A673 (cell line): Measurements from ENCODE around the gene FAM110D. TPM values are rescaled to one million over a fixed set of nuclear protein-coding genes. Genes with fewer than 3 reads are reported as not detected.

ENCODE experiments used
- BruUV-seq: library from RNA; stranded (reverse); fragments of 400-500 nt; replicated peaks from 2 replicates; lab custom pipeline; 2021; lab: Mats Ljungman, UMichigan
- CTCF ChIA-PET: fragments of 300-600 bp; sonication (Branson Sonifier 250); formaldehyde crosslinking; loops from one replicate; lab custom pipeline; 2022; ENCODE audit warnings: antibody characterized with exemption; lab: Charles Lee
- POLR2A ChIA-PET: fragments of 300-600 bp; sonication (Branson Sonifier 250); formaldehyde crosslinking; loops from one replicate; lab custom pipeline; 2022; ENCODE audit warnings: antibody characterized with exemption; ENCODE audit not compliant: low non-redundant PET; lab: Charles Lee
- DNase-seq: peaks from one replicate; pipeline ENCODE4 v3.0.0-alpha.2; 2015; ENCODE audit warnings: low spot score
- H3K27ac ChIP-seq: fragments of 200-600 bp; sonication (generic); 2 replicates; pipeline ENCODE4 v1.5.1; 2016; ENCODE audit warnings: mixed run types, low read depth, mild to moderate bottlenecking, mixed read lengths, antibody characterized with exemption, low read length; ENCODE audit not compliant: poor library complexity, severe bottlenecking
- H3K27me3 ChIP-seq: fragments of 200-600 bp; sonication (generic); replicated peaks from 2 replicates; pipeline ENCODE4 v1.6.1; 2017; ENCODE audit warnings: mixed run types, low read depth, mild to moderate bottlenecking, mixed read lengths, antibody characterized with exemption, low read length; ENCODE audit not compliant: insufficient read depth, poor library complexity
- H3K36me3 ChIP-seq: fragments of 200-600 bp; sonication (generic); 2 replicates; pipeline ENCODE4 v1.6.1; 2016; ENCODE audit warnings: mixed run types, mild to moderate bottlenecking, mixed read lengths, antibody characterized with exemption, low read length; ENCODE audit not compliant: insufficient read depth, poor library complexity, severe bottlenecking
- H3K4me1 ChIP-seq: fragments of 200-600 bp; sonication (generic); 2 replicates; pipeline ENCODE4 v1.6.1; 2017; ENCODE audit warnings: mixed run types, mild to moderate bottlenecking, mixed read lengths, antibody characterized with exemption, low read length; ENCODE audit not compliant: insufficient read depth, poor library complexity, severe bottlenecking
- H3K4me3 ChIP-seq: fragments of 200-600 bp; sonication (generic); 2 replicates; pipeline ENCODE4 v1.5.1; 2016; ENCODE audit warnings: low read depth, mixed run types, mild to moderate bottlenecking, mixed read lengths, low read length; ENCODE audit not compliant: poor library complexity, severe bottlenecking
- H3K9me3 ChIP-seq: fragments of 200-600 bp; sonication (generic); 2 replicates; pipeline ENCODE4 v1.6.1; 2016; ENCODE audit warnings: mixed run types, low read depth, mild to moderate bottlenecking, mixed read lengths, antibody characterized with exemption, low read length; ENCODE audit not compliant: poor library complexity, severe bottlenecking
- CTCF ChIP-seq: fragments of 300-800, 200-600 bp; sonication (generic); conservative IDR thresholded peaks from 2 replicates; pipeline ENCODE4 v1.5.1; 2017; ENCODE audit warnings: low read depth, mild to moderate bottlenecking, antibody characterized with exemption, low read length, moderate library complexity, mixed read lengths
- EZH2 ChIP-seq: fragments of 200-600 bp; sonication (generic); IDR thresholded peaks from 2 replicates; pipeline ENCODE4 v1.6.1; 2017; ENCODE audit warnings: borderline replicate concordance, low read depth, mild to moderate bottlenecking, mixed read lengths, antibody characterized with exemption, low read length; ENCODE audit not compliant: poor library complexity, severe bottlenecking
- intact Hi-C: fragments of 100-400 bp; cut with micrococcal nuclease; formaldehyde crosslinking; loops from one replicate; pipeline ENCODE4 v1.10.0; 2022; ENCODE audit not compliant: unreplicated experiment
- total RNA-seq: library from RNA; stranded (reverse); gene quantifications from 2 replicates; pipeline ENCODE4 v1.2.3, GENCODE V29; 2021

Gene FAM110D
- total RNA-seq, 1 experiment from 2014 or later = 0.64 TPM

- Histone ChIP-seq H3K4me3 (no peak overlapping the region), H3K4me1 (no peaks in the 10 kb centered on the region), H3K27me3 (no peaks in the 10 kb centered on the region), H3K36me3 (no peaks in the 10 kb centered on the region), H3K27ac (no peak overlapping the region), H3K9me3 (no peaks in the 10 kb centered on the region)
- TF ChIP-seq CTCF = no peak
- no peak for TF ChIP-seq EZH2
- no peak for DNase-seq
- ChIA-PET CTCF (interaction anchor here (1.3 kb wide), 1 partner anchor 15 kb away, joined by 6 read pairs; the partner anchor contains the start of gene ZNF593), POLR2A (interaction anchor here (0.5 kb wide), 1 partner anchor 42 kb away, joined by 14 read pairs; no protein-coding TSS in a partner anchor)
- intact Hi-C loops = no loop called here
- no TSS peak for BruUV-seq
Measured at GRCh38 chr1:26184883-26185282, 26.0 kb downstream of the FAM110D start.

DNA sequence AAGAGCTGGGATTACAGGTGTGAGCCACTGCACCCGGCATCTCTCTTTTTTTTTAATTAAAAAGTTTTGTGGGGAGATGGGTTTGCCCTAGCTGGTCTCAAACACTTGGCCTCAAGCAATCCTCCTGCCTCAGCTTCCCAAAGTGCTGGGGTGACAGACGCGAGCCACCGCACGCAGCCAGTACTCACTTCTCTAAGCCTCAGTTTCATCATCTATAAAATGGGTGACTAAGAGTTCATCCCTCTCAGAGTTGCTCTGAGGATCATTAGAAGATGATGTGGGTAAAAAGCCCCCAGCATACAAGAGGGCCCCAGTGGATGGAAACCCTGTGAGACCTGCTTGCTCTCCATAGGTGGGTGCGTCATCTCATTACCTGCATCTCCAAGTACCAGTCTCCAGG is 29.0 kb downstream of the FAM110D start:
- TF ChIP-seq CTCF (no peak), EZH2 (no peak)
- Histone ChIP-seq H3K27ac (no peak overlapping the region), H3K36me3 (no peaks in the 10 kb centered on the region), H3K27me3 (no peaks in the 10 kb centered on the region), H3K4me3 (no peak overlapping the region), H3K4me1 (no peaks in the 10 kb centered on the region), H3K9me3 (no peaks in the 10 kb centered on the region)
- ChIA-PET POLR2A (no interaction called here), CTCF (no interaction called here)
- intact Hi-C loops = no loop called here
- DNase-seq = no peak
- no TSS peak for BruUV-seq

DNA sequence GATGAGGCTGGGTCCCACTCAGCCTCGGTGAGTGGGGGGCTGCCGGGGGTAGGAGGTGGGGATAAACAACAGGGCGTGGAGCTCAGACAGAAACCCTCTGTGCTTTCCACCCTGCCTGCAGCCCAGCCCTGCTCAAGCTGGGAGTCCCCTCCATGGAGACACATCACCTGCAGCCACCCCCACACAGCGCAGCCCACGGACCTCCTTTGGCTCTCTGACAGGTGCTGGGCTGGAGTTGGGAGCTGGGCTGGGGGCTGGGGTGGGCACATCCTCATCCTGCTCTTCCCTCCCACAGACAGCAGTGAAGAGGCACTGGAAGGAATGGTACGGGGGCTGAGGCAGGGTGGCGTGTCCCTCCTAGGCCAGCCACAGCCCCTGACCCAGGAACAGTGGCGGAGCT is 29.6 kb downstream of the FAM110D start:
- Histone ChIP-seq H3K9me3 (no peaks in the 10 kb centered on the region), H3K4me3 (no peak overlapping the region), H3K4me1 (no peaks in the 10 kb centered on the region), H3K27me3 (no peaks in the 10 kb centered on the region), H3K27ac (no peak overlapping the region), H3K36me3 (no peaks in the 10 kb centered on the region)
- intact Hi-C loops = no loop called here
- CTCF ChIA-PET = no interaction called here
- POLR2A ChIA-PET = no interaction called here
- BruUV-seq = no TSS peak
- TF ChIP-seq CTCF = no peak
- no peak for TF ChIP-seq EZH2
- DNase-seq = no peak
